ENCODE results near the gene MT1HL1. TPM values are rescaled to one million over a fixed set of nuclear protein-coding genes. Genes with fewer than 3 reads are reported as not detected.

MT1HL1 gene
- total RNA-seq, result not detected
- not detected for polyA plus RNA-seq (ENCODE audit: insufficient read length in 2 of 2)
- long read RNA-seq, donor 1, result 0 reads
- long read RNA-seq, donor 2, result 0 reads
- long read RNA-seq, donor 3, result 0 reads
- long read RNA-seq, donor 4, result 0 reads

- H3K36me3 ChIP-seq (ENCODE audit: control insufficient read depth, insufficient read depth, low read length), result no peaks in the 10 kb centered on the region
- H3K27me3 ChIP-seq (ENCODE audit: control insufficient read depth, insufficient read depth, low read length), result no peaks in the 10 kb centered on the region
- DNase-seq (ENCODE audit: low read depth in 4 of 6, low spot score in 6 of 6), result no peak
- no peaks in the 10 kb centered on the region for H3K9me3 ChIP-seq (ENCODE audit: control insufficient read depth, insufficient read depth, low read length)
- 90% methylated on average over 18 of the region's 18 CpGs for WGBS (ENCODE audit: insufficient coverage)
- no peaks in the 10 kb centered on the region for H3K4me1 ChIP-seq (ENCODE audit: control insufficient read depth, insufficient read depth, low read length)
- H3K4me3 ChIP-seq (ENCODE audit: low read depth, low read length), result no peak within 1 kb of the TSS
- H3K27ac ChIP-seq (ENCODE audit: low read depth, low read length), result no peak within 1 kb of the TSS
These were observed at the start of gene MT1HL1 for GRCh38 chr1:237004116-237004515. MT1HL1 (minus strand) TSS chr1:237004441; CDS start chr1:237004372, 69 bp downstream.

GRCh38 chr1:237050915-237051314 lies 46.7 kb upstream of the MT1HL1 start:
- no peaks in the 10 kb centered on the region for H3K36me3 ChIP-seq (ENCODE audit: control insufficient read depth, insufficient read depth, low read length)
- peaks cover 9% of the 10 kb centered on the region for H3K27me3 ChIP-seq (ENCODE audit: control insufficient read depth, insufficient read depth, low read length)
- no peaks in the 10 kb centered on the region for H3K4me1 ChIP-seq (ENCODE audit: control insufficient read depth, insufficient read depth, low read length)
- no CpG with 5 or more reads among the region's 3 CpGs for WGBS (ENCODE audit: insufficient coverage)
- H3K27ac ChIP-seq (ENCODE audit: low read depth, low read length), result no peak overlapping the region
- no peaks in the 10 kb centered on the region for H3K9me3 ChIP-seq (ENCODE audit: control insufficient read depth, insufficient read depth, low read length)
- no peak for DNase-seq (ENCODE audit: low read depth in 4 of 6, low spot score in 6 of 6)
- H3K4me3 ChIP-seq (ENCODE audit: low read depth, low read length), result no peak overlapping the region

- Histone ChIP-seq H3K36me3 (ENCODE audit: control insufficient read depth, insufficient read depth, low read length) (no peaks in the 10 kb centered on the region), H3K4me1 (ENCODE audit: control insufficient read depth, insufficient read depth, low read length) (no peaks in the 10 kb centered on the region), H3K9me3 (ENCODE audit: control insufficient read depth, insufficient read depth, low read length) (no peaks in the 10 kb centered on the region), H3K4me3 (ENCODE audit: low read depth, low read length) (no peak overlapping the region), H3K27me3 (ENCODE audit: control insufficient read depth, insufficient read depth, low read length) (peaks cover 9% of the 10 kb centered on the region), H3K27ac (ENCODE audit: low read depth, low read length) (no peak overlapping the region)
- no peak for DNase-seq (ENCODE audit: low read depth in 4 of 6, low spot score in 6 of 6)
- 91% methylated on average over 6 of the region's 6 CpGs for WGBS (ENCODE audit: insufficient coverage)
These were observed 45.9 kb upstream of the MT1HL1 start for GRCh38 chr1:237050185-237050584.

- Histone ChIP-seq H3K4me1 (ENCODE audit: control insufficient read depth, insufficient read depth, low read length) (no peaks in the 10 kb centered on the region), H3K9me3 (ENCODE audit: control insufficient read depth, insufficient read depth, low read length) (no peaks in the 10 kb centered on the region), H3K27me3 (ENCODE audit: control insufficient read depth, insufficient read depth, low read length) (peaks cover 23% of the 10 kb centered on the region), H3K27ac (ENCODE audit: low read depth, low read length) (no peak overlapping the region), H3K36me3 (ENCODE audit: control insufficient read depth, insufficient read depth, low read length) (no peaks in the 10 kb centered on the region), H3K4me3 (ENCODE audit: low read depth, low read length) (no peak overlapping the region)
- DNase-seq (ENCODE audit: low read depth in 4 of 6, low spot score in 6 of 6), result no peak
- 79% methylated on average over 5 of the region's 5 CpGs for WGBS (ENCODE audit: insufficient coverage)
These were observed 44.6 kb upstream of the MT1HL1 start for GRCh38 chr1:237048803-237049202.

GRCh38 chr1:237045278-237046016 lies 41.2 kb upstream of the MT1HL1 start:
- H3K4me1 ChIP-seq (ENCODE audit: control insufficient read depth, insufficient read depth, low read length), result peaks cover 14% of the 10 kb centered on the region
- peaks cover 47% of the 10 kb centered on the region for H3K27me3 ChIP-seq (ENCODE audit: control insufficient read depth, insufficient read depth, low read length)
- H3K27ac ChIP-seq (ENCODE audit: low read depth, low read length), result no peak overlapping the region
- no peak overlapping the region for H3K4me3 ChIP-seq (ENCODE audit: low read depth, low read length)
- no peaks in the 10 kb centered on the region for H3K9me3 ChIP-seq (ENCODE audit: control insufficient read depth, insufficient read depth, low read length)
- peak in 2 of 6 donors; percentile 15 to 67 for DNase-seq (ENCODE audit: low read depth in 4 of 6, low spot score in 6 of 6)
- no peaks in the 10 kb centered on the region for H3K36me3 ChIP-seq (ENCODE audit: control insufficient read depth, insufficient read depth, low read length)
- WGBS (ENCODE audit: insufficient coverage), result 0% methylated on average over 1 of the region's 3 CpGs

GRCh38 chr1:237043846-237044636 lies 39.8 kb upstream of the MT1HL1 start:
- DNase-seq (ENCODE audit: low read depth in 4 of 6, low spot score in 6 of 6), result peak in 2 of 6 donors; percentile 8 to 65
- whole genome bisulfite sequencing (ENCODE audit: insufficient coverage), result 4% methylated on average over 3 of the region's 14 CpGs
- Histone ChIP-seq H3K27me3 (ENCODE audit: control insufficient read depth, insufficient read depth, low read length) (peaks cover 51% of the 10 kb centered on the region), H3K9me3 (ENCODE audit: control insufficient read depth, insufficient read depth, low read length) (no peaks in the 10 kb centered on the region), H3K27ac (ENCODE audit: low read depth, low read length) (no peak overlapping the region), H3K4me1 (ENCODE audit: control insufficient read depth, insufficient read depth, low read length) (peaks cover 14% of the 10 kb centered on the region), H3K4me3 (ENCODE audit: low read depth, low read length) (peak overlapping the region; percentile 22), H3K36me3 (ENCODE audit: control insufficient read depth, insufficient read depth, low read length) (no peaks in the 10 kb centered on the region)

GRCh38 chr1:237042892-237043576 lies 38.8 kb upstream of the MT1HL1 start:
- DNase-seq (ENCODE audit: low read depth in 4 of 6, low spot score in 6 of 6), result peak in 3 of 6 donors; percentile 29 to 84 (median 67)
- H3K4me1 ChIP-seq (ENCODE audit: control insufficient read depth, insufficient read depth, low read length), result peaks cover 14% of the 10 kb centered on the region
- under 1% methylated on average over 51 of the region's 55 CpGs for WGBS (ENCODE audit: insufficient coverage)
- H3K27me3 ChIP-seq (ENCODE audit: control insufficient read depth, insufficient read depth, low read length), result peaks cover 51% of the 10 kb centered on the region
- no peaks in the 10 kb centered on the region for H3K36me3 ChIP-seq (ENCODE audit: control insufficient read depth, insufficient read depth, low read length)
- no peak overlapping the region for H3K27ac ChIP-seq (ENCODE audit: low read depth, low read length)
- H3K4me3 ChIP-seq (ENCODE audit: low read depth, low read length), result peak overlapping the region; percentile 22
- H3K9me3 ChIP-seq (ENCODE audit: control insufficient read depth, insufficient read depth, low read length), result no peaks in the 10 kb centered on the region

- peaks cover 51% of the 10 kb centered on the region for H3K27me3 ChIP-seq (ENCODE audit: control insufficient read depth, insufficient read depth, low read length)
These were observed 38.3 kb upstream of the MT1HL1 start for GRCh38 chr1:237042526-237042891.

GRCh38 chr1:237041795-237042525 lies 37.7 kb upstream of the MT1HL1 start, which contains the start of gene RYR2:
RYR2 (plus strand) TSS chr1:237042184; CDS start chr1:237042522, 338 bp downstream.
- no peaks in the 10 kb centered on the region for H3K9me3 ChIP-seq (ENCODE audit: control insufficient read depth, insufficient read depth, low read length)
- peaks cover 14% of the 10 kb centered on the region for H3K4me1 ChIP-seq (ENCODE audit: control insufficient read depth, insufficient read depth, low read length)
- peaks cover 49% of the 10 kb centered on the region for H3K27me3 ChIP-seq (ENCODE audit: control insufficient read depth, insufficient read depth, low read length)
- H3K36me3 ChIP-seq (ENCODE audit: control insufficient read depth, insufficient read depth, low read length), result no peaks in the 10 kb centered on the region
- DNase-seq (ENCODE audit: low read depth in 4 of 6, low spot score in 6 of 6), result peak in 3 of 6 donors; percentile 54 to 89 (median 75)
- H3K4me3 ChIP-seq (ENCODE audit: low read depth, low read length), result peak within 1 kb of the TSS; percentile 37
- under 1% methylated on average over 73 of the region's 87 CpGs for WGBS (ENCODE audit: insufficient coverage)
- no peak within 1 kb of the TSS for H3K27ac ChIP-seq (ENCODE audit: low read depth, low read length)

More at GRCh38 chr1:237042526-237042891, 38.3 kb upstream of the MT1HL1 start:
- no peaks in the 10 kb centered on the region for H3K9me3 ChIP-seq (ENCODE audit: control insufficient read depth, insufficient read depth, low read length)
- H3K27ac ChIP-seq (ENCODE audit: low read depth, low read length), result no peak overlapping the region
- no peaks in the 10 kb centered on the region for H3K36me3 ChIP-seq (ENCODE audit: control insufficient read depth, insufficient read depth, low read length)
- DNase-seq (ENCODE audit: low read depth in 4 of 6, low spot score in 6 of 6), result peak in 2 of 6 donors; percentile 52 to 75
- peaks cover 14% of the 10 kb centered on the region for H3K4me1 ChIP-seq (ENCODE audit: control insufficient read depth, insufficient read depth, low read length)
- peak overlapping the region; percentile 37 for H3K4me3 ChIP-seq (ENCODE audit: low read depth, low read length)
- WGBS (ENCODE audit: insufficient coverage), result 0% methylated on average over 41 of the region's 41 CpGs

All from spinal cord (tissue), 10 donors.